ENCODE measurements around the gene HEMK1. TPM values are rescaled to one million over a fixed set of nuclear protein-coding genes. Genes with fewer than 3 reads are reported as not detected.

The HEMK1 gene
- total and polyA plus RNA-seq, 2 donors (not counting 3 experiments of a cell fraction or from before 2014, with no cell fraction given), result 14.2 to 15.2 TPM

- Histone ChIP-seq H3K27me3 (ENCODE audit: control insufficient read depth in 2 of 2, insufficient read depth in 2 of 2, low read length in 2 of 2) (no peaks in the 10 kb centered on the region), H3K9me3 (replicated peaks; ENCODE audit: control insufficient read depth, insufficient read depth, low read length) (no peaks in the 10 kb centered on the region), H2AFZ (ENCODE audit: low read depth, low read length) (peak within 1 kb of the TSS; percentile 93), H3K4me1 (ENCODE audit: control insufficient read depth, extremely low read depth, insufficient read depth, low read length) (peaks cover 21% of the 10 kb centered on the region), H4K20me1 (replicated peaks; ENCODE audit: control insufficient read depth, extremely low read depth, insufficient read depth, low read length) (no peaks in the 10 kb centered on the region), H3K4me3 (replicated peaks in 1 of 3; ENCODE audit: insufficient read depth in 1 of 3, low read depth in 1 of 3, low read length in 3 of 3) (peak within 1 kb of the TSS; percentile 9 to 51 (median 50)), H3K27ac (ENCODE audit: insufficient read depth, low read depth, low read length) (peak within 1 kb of the TSS; percentile 50), H3K4me2 (ENCODE audit: insufficient read depth, low read length) (peak within 1 kb of the TSS; percentile 78), H3K9me1 (replicated peaks; ENCODE audit: control insufficient read depth, extremely low read depth, insufficient read depth, low read length) (no peaks in the 10 kb centered on the region), H3K9ac (replicated peaks; ENCODE audit: extremely low read depth, insufficient read depth, low read length) (peak within 1 kb of the TSS; percentile 59), H3K36me3 (ENCODE audit: control insufficient read depth in 2 of 2, extremely low read depth in 1 of 2, insufficient read depth in 2 of 2, low read length in 2 of 2) (peaks cover 0 to 6% of the 10 kb centered on the region in 2 experiments), H3K79me2 (ENCODE audit: control insufficient read depth, insufficient read depth, low read length) (no peaks in the 10 kb centered on the region)
- peak; percentile 97 for FAIRE-seq
- intact Hi-C loops (cut with micrococcal nuclease) (loop anchor here (1.0 to 10.0 kb wide), 4 partner anchors 10 to 1063 kb away; partner anchors contain the start of genes DCAF1 and TEX264), dilution Hi-C loops (cut with MboI; ENCODE audit: extremely low pct_ligation_motif_present, low sequenced_read_pairs) (no loop called here)
- CTCF ChIA-PET, result interaction anchor here (0.6 to 4.9 kb wide), 22 partner anchors 10 to 928 kb away, joined by 3 to 105 read pairs (median 4); partner anchors contain the start of genes C3orf18, CYB561D2, HEMK1 and NPRL2
- peak; percentile 44 for TF ChIP-seq POLR2AphosphoS5 (IDR thresholded peaks at IDR 0.05; ENCODE audit: insufficient read depth, low read depth, low read length)
- TF ChIP-seq GATA2 (IDR thresholded peaks at IDR 0.05; ENCODE audit: insufficient read depth, insufficient read length, low read depth, low read length), result no peak
- peak; percentile 50 to 79 for TF ChIP-seq CTCF (IDR thresholded peaks at IDR 0.05; ENCODE audit: extremely low read depth in 1 of 2, insufficient read depth in 1 of 2, low read depth in 1 of 2, low read length in 2 of 2)
- peak; percentile 96 for DNase-seq (ENCODE audit: low read depth, low spot score)
- no TSS peak for BruUV-seq (replicated peaks)
- POLR2A ChIA-PET, result interaction anchor here (0.9 to 1.3 kb wide), 4 partner anchors 23 to 42 kb away, joined by 3 to 9 read pairs (median 4); partner anchors contain the start of gene HEMK1
These were observed 42.3 kb downstream of the HEMK1 start, which contains the start of gene CISH for GRCh38 chr3:50611464-50612233. CISH (minus strand) TSS chr3:50611774; CDS start chr3:50611650, 124 bp downstream.
